GM12878 (cell line): ENCODE measurements around the gene KRT24. TPM values are rescaled to one million over a fixed set of nuclear protein-coding genes. Genes with fewer than 3 reads are reported as not detected.

Source experiments
- ATAC-seq: fragments of 200-7000 bp; cut with Tn5 transposase; 3 replicates; pipeline ENCODE4 v1.9.1; 2020; ENCODE audit warnings: mild to moderate bottlenecking, moderate library complexity
- BruUV-seq: library from RNA; stranded (reverse); fragments of 400-500 nt; replicated peaks from 2 replicates; lab custom pipeline; 2021; lab: Mats Ljungman, UMichigan
- CTCF ChIA-PET: fragments of 300-600 bp; sonication (Branson Sonifier 250); formaldehyde crosslinking; extraction: SDS; loops from one replicate; lab custom pipeline; 2021; ENCODE audit warnings: inconsistent platforms; lab: Yijun Ruan, JAX
- POLR2A ChIA-PET: fragments of 350-600 bp; formaldehyde crosslinking; extraction: SDS; loops from one replicate; lab custom pipeline; 2021; ENCODE audit warnings: inconsistent platforms; lab: Charles Lee
- RAD21 ChIA-PET: fragments of 300-600 bp; sonication (Branson Sonifier 250); formaldehyde crosslinking; loops from one replicate; lab custom pipeline; 2023; ENCODE audit warnings: antibody characterized with exemption; ENCODE audit not compliant: unreplicated experiment; lab: Charles Lee
- SMC1A ChIA-PET: fragments of 300-600 bp; sonication (Branson Sonifier 250); formaldehyde crosslinking; loops from one replicate; lab custom pipeline; 2023; ENCODE audit not compliant: unreplicated experiment, uncharacterized antibody; lab: Charles Lee
- DNase-seq: peaks from one replicate; pipeline ENCODE4 v3.0.0-alpha.2; 2011; ENCODE audit warnings: low read depth, low spot score
- FAIRE-seq: peaks from 3 replicates; lab custom pipeline; 2011; peaks lifted over from hg19 to GRCh38; lab: Jason Lieb, UNC
- H2AFZ ChIP-seq: 2 replicates; pipeline ENCODE4 v1.6.0; 2011; ENCODE audit warnings: low read depth, low read length, control low read depth; ENCODE audit not compliant: control insufficient read depth
- H3K27ac ChIP-seq: 2 replicates; pipeline ENCODE4 v1.5.1; 2011; ENCODE audit warnings: control low read depth; ENCODE audit not compliant: control insufficient read depth, insufficient read depth
- H3K27me3 ChIP-seq, 2 experiments: replicated peaks in 1 of 2; 2 replicates each; pipeline versions ENCODE4 v1.6.0 to v1.6.1; 2011; ENCODE audit warnings: low read length in 1 of 2; ENCODE audit not compliant: control insufficient read depth in 2 of 2, insufficient read depth in 2 of 2
- H3K36me3 ChIP-seq, 2 experiments: 2 replicates each; pipeline ENCODE4 v1.5.1; 2011; ENCODE audit warnings: low read length in 1 of 2; ENCODE audit not compliant: control insufficient read depth in 2 of 2, insufficient read depth in 2 of 2
- H3K4me1 ChIP-seq: 2 replicates; pipeline ENCODE4 v1.6.1; 2011; ENCODE audit warnings: mild to moderate bottlenecking, low read length, moderate library complexity, mixed read lengths; ENCODE audit not compliant: control insufficient read depth, insufficient read depth
- H3K4me2 ChIP-seq: 2 replicates; pipeline ENCODE4 v1.6.0; 2011; ENCODE audit warnings: control low read depth; ENCODE audit not compliant: control insufficient read depth, insufficient read depth
- H3K4me3 ChIP-seq: fragments of 200-600 bp; sonication (generic); 2 replicates; pipeline ENCODE4 v1.5.1; 2016
- H3K79me2 ChIP-seq: 2 replicates; pipeline ENCODE4 v1.6.0; 2011; ENCODE audit warnings: low read length; ENCODE audit not compliant: control insufficient read depth, insufficient read depth
- H3K9ac ChIP-seq: 2 replicates; pipeline ENCODE4 v1.8.0; 2011; ENCODE audit warnings: low read length, control low read depth, mixed read lengths; ENCODE audit not compliant: control insufficient read depth, insufficient read depth
- H3K9me3 ChIP-seq: replicated peaks from 3 replicates; pipeline ENCODE4 v1.5.1; 2011; ENCODE audit warnings: mild to moderate bottlenecking, low read length; ENCODE audit not compliant: control insufficient read depth, insufficient read depth
- H4K20me1 ChIP-seq: 2 replicates; pipeline ENCODE4 v1.6.0; 2011; ENCODE audit not compliant: control insufficient read depth, insufficient read depth
- CHD4 ChIP-seq: fragments of 200-600 bp; sonication (generic); IDR thresholded peaks from 2 replicates; pipeline ENCODE4 v1.6.1; 2016; ENCODE audit warnings: mild to moderate bottlenecking
- LARP7 ChIP-seq: fragments of 450-650 bp; IDR thresholded peaks from 2 replicates; pipeline ENCODE4 v1.6.1; 2017; ENCODE audit warnings: mild to moderate bottlenecking
- RELA ChIP-seq: fragments of 450-650 bp; IDR thresholded peaks from 2 replicates; pipeline ENCODE4 v1.8.0; 2014; ENCODE audit warnings: borderline replicate concordance; ENCODE audit not compliant: partially characterized antibody
- USF2 ChIP-seq: IDR thresholded peaks from 2 replicates; pipeline ENCODE4 v1.6.1; 2011; ENCODE audit warnings: low read depth, low read length, improper control_type of control experiment, borderline replicate concordance
- WRNIP1 ChIP-seq: IDR thresholded peaks from 2 replicates; pipeline ENCODE4 v1.6.1; 2011; ENCODE audit warnings: low read depth, low read length, improper control_type of control experiment, borderline replicate concordance
- WGBS: methylation state at CpG from one replicate; pipeline ENCODE4 v1.1.6; 2016; ENCODE audit warnings: low lambda C conversion rate; ENCODE audit not compliant: insufficient replicate concordance, insufficient coverage; ENCODE audit errors: missing lambda C conversion rate; 5-methylcytosine and 5-hydroxymethylcytosine counted together
- in situ Hi-C: fragments of 300-500 bp; cut with MboI; formaldehyde crosslinking; loops from 9 replicates; pipeline ENCODE4 v1.14.3; 2018; ENCODE audit warnings: mixed read lengths
- intact Hi-C: fragments of 100-400 bp; cut with micrococcal nuclease; formaldehyde crosslinking; loops from one replicate; pipeline ENCODE4 v1.14.2; 2022; ENCODE audit not compliant: unreplicated experiment
- polyA plus RNA-seq, 11 experiments: library from polyadenylated mRNA; depleted of rRNA in 4 of 11; unstranded in 6 of 11; stranded (reverse) in 5 of 11; fragments of >200 nt; fragmentation: Nextera tagmentation in 4 of 11; fragmentation: Illumina TruSeq in 1 of 11; extraction: Ambion mirVana in 4 of 11; extraction: Trizol in 1 of 11; gene quantifications; 1 replicate in 1 of 11; 2 replicates in 10 of 11; pipeline versions ENCODE4 v1.2.1 to v1.2.3, GENCODE V29; 2011 to 2016; ENCODE audit warnings: inconsistent platforms in 2 of 11, missing spikeins in 2 of 11, low read depth in 1 of 11
- total RNA-seq, 4 experiments: library from RNA; depleted of rRNA in 3 of 4; stranded (reverse); fragments of >200 nt in 3 of 4; fragmentation: Illumina TruSeq in 1 of 4; extraction: Trizol in 1 of 4; gene quantifications; 2 replicates each; pipeline versions ENCODE4 v1.2.1 to v1.2.3, GENCODE V29; 2013 to 2021
- TF ChIP-seq, protein P1 (sequence below): fragments of 450-650 bp; IDR thresholded peaks from 2 replicates; pipeline ENCODE4 v1.6.1; 2016; ENCODE audit warnings: mild to moderate bottlenecking
- TF ChIP-seq, protein P2 (sequence below): fragments of 150-350 bp; IDR thresholded peaks from 2 replicates; pipeline ENCODE4 v1.6.1; 2014; ENCODE audit warnings: mild to moderate bottlenecking, low read depth, low read length

The KRT24 gene
- total and polyA plus RNA-seq, 10 of the 15 experiments (the other 5 are each of a cell fraction or from before 2014, with no cell fraction given) = not detected

DNA sequence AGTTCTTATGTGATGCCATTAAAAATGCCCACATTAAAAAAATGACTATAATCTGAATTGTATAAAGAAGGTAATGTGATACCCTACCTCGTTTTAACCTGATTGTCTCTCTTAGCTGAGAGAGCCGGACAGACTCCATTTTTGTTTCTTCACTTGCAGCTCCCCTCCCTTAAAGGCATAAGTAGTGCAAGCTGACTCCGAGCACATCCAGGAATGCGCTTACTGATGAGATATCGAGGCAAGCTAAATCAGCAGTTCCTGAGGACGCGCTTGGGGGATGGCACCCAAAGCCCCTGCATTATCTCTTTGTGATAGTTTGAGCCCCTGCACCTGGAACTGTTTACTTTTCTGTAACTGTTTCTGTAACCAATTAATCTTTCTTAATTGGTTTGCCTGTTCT, 6.3 kb downstream of the KRT24 start (continued):
- no peak for TF ChIP-seq RELA
- TF ChIP-seq, all 136 proteins: peak for 0

DNA sequence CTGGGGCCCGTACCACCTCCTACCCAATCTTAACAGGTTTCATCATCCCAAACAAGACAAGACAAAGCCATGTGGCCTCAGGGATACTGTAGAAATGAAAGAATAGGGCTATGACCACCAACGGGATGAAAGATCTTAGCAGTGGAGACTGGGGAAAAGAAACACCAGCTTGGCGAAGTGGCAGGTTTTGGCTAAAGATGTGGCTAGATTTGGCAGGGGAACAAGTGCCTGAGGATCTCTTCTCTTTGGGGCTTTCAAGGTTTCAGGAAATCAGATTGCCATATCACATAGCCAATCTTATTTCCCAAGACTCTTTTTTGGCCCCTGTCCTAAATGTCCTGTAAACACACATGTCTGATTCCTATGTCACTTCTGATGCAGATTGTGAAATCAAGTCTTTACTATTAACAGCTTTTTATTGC, 6.9 kb downstream of the KRT24 start:
- DNase-seq (no peak), ATAC-seq (no peak), FAIRE-seq (no peak)
- Histone ChIP-seq H2AFZ (no peak overlapping the region), H3K27ac (no peak overlapping the region), H3K4me1 (no peaks in the 10 kb centered on the region), H3K36me3 (no peaks in the 10 kb centered on the region), H3K4me2 (no peak overlapping the region), H3K79me2 (no peaks in the 10 kb centered on the region), H4K20me1 (no peaks in the 10 kb centered on the region), H3K9me3 (no peaks in the 10 kb centered on the region), H3K27me3 (no peaks in the 10 kb centered on the region; a peak in 1 of 4 replicates), H3K4me3 (no peak overlapping the region), H3K9ac (no peak overlapping the region)
- intact Hi-C loops (no loop called here), in situ Hi-C loops (no loop called here)
- SMC1A ChIA-PET = interaction anchor here (1.1 to 8.1 kb wide), 4 partner anchors 9 to 31 kb away, joined by 3 to 58 read pairs (median 6); no protein-coding TSS in a partner anchor
- no TSS peak for BruUV-seq
- CTCF ChIA-PET = interaction anchor here (1.8 kb wide), 1 partner anchor 12 kb away, joined by 5 read pairs; no protein-coding TSS in a partner anchor
- POLR2A ChIA-PET = no interaction called here
- RAD21 ChIA-PET = no interaction called here
- TF ChIP-seq LARP7 (no peak), USF2 (no peak), CHD4 (no peak), WRNIP1 (no peak)
- TF ChIP-seq, protein P1, sequence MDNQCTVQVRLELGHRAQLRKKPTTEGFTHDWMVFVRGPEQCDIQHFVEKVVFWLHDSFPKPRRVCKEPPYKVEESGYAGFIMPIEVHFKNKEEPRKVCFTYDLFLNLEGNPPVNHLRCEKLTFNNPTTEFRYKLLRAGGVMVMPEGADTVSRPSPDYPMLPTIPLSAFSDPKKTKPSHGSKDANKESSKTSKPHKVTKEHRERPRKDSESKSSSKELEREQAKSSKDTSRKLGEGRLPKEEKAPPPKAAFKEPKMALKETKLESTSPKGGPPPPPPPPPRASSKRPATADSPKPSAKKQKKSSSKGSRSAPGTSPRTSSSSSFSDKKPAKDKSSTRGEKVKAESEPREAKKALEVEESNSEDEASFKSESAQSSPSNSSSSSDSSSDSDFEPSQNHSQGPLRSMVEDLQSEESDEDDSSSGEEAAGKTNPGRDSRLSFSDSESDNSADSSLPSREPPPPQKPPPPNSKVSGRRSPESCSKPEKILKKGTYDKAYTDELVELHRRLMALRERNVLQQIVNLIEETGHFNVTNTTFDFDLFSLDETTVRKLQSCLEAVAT = no peak
- TF ChIP-seq, protein P2, sequence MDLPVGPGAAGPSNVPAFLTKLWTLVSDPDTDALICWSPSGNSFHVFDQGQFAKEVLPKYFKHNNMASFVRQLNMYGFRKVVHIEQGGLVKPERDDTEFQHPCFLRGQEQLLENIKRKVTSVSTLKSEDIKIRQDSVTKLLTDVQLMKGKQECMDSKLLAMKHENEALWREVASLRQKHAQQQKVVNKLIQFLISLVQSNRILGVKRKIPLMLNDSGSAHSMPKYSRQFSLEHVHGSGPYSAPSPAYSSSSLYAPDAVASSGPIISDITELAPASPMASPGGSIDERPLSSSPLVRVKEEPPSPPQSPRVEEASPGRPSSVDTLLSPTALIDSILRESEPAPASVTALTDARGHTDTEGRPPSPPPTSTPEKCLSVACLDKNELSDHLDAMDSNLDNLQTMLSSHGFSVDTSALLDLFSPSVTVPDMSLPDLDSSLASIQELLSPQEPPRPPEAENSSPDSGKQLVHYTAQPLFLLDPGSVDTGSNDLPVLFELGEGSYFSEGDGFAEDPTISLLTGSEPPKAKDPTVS = no peak
- 16% methylated on average over 3 of the region's 3 CpGs for WGBS
